Activated CD4-positive, alpha-beta memory T cell treated with anti-CD3 and anti-CD28 coated beads, Interleukin-2, amount 10 ng/mL, durations not matched to agents 7 days and 5 days (primary cell): ENCODE data around the gene ZNF616. TPM values are rescaled to one million over a fixed set of nuclear protein-coding genes. Genes with fewer than 3 reads are reported as not detected.

Experiments
- CTCF ChIA-PET: fragments of 350-600 bp; sonication (Branson Sonifier 250); formaldehyde crosslinking; loops from one replicate; lab custom pipeline; 2021; ENCODE audit warnings: antibody characterized with exemption, inconsistent platforms; lab: Charles Lee
- POLR2A ChIA-PET: fragments of 350-600 bp; sonication (Branson Sonifier 250); formaldehyde crosslinking; loops from one replicate; lab custom pipeline; 2021; ENCODE audit warnings: antibody characterized with exemption; lab: Charles Lee
- DNase-seq: peaks from one replicate; pipeline ENCODE4 v3.0.0-alpha.2; 2020
- H3K27ac Mint-ChIP-seq: one replicate; pipeline ENCODE4 v1.8.0; 2021; ENCODE audit warnings: mild to moderate bottlenecking, mixed read lengths
- H3K27me3 Mint-ChIP-seq: one replicate; pipeline ENCODE4 v1.8.0; 2021; ENCODE audit warnings: mixed read lengths
- H3K36me3 Mint-ChIP-seq: one replicate; pipeline ENCODE4 v1.8.0; 2021; ENCODE audit warnings: low read depth, mixed read lengths
- H3K4me1 Mint-ChIP-seq: one replicate; pipeline ENCODE4 v1.8.0; 2021; ENCODE audit warnings: mixed read lengths
- H3K4me3 Mint-ChIP-seq: one replicate; pipeline ENCODE4 v1.8.0; 2021; ENCODE audit warnings: mild to moderate bottlenecking, mixed read lengths
- H3K9me3 Mint-ChIP-seq: one replicate; pipeline ENCODE4 v1.8.0; 2021; ENCODE audit warnings: mixed read lengths
- total RNA-seq, 2 experiments: library from RNA; stranded (reverse); gene quantifications; one replicate each; pipeline ENCODE4 v1.2.3, GENCODE V29; 2021

Gene ZNF616
- total RNA-seq, result 1 to 10 TPM; 7.9 to 8.5 TPM

GRCh38 chr19:52139252-52140031 lies at the start of gene ZNF616:
ZNF616 (minus strand) TSS chr19:52139938; CDS start chr19:52130512, 9,426 bp downstream.
- H3K4me3 Mint-ChIP-seq, result peak within 1 kb of the TSS; percentile 88
- peaks cover 21% of the 10 kb centered on the region for H3K4me1 Mint-ChIP-seq
- H3K27ac Mint-ChIP-seq, result peak within 1 kb of the TSS; percentile 83
- ChIA-PET CTCF (interaction anchor here (1.5 to 2.0 kb wide), 3 partner anchors 50 to 98 kb away, joined by 4 to 9 read pairs (median 8); partner anchors contain the start of gene PPP2R1A), POLR2A (interaction anchor here (1.3 to 2.5 kb wide), 6 partner anchors 38 to 100 kb away, joined by 3 to 6 read pairs (median 4); partner anchors contain the start of genes PPP2R1A and ZNF432)
- peaks cover 43% of the 10 kb centered on the region for H3K36me3 Mint-ChIP-seq
- peaks cover 38% of the 10 kb centered on the region for H3K9me3 Mint-ChIP-seq
- peak; percentile 97 for DNase-seq
- no peaks in the 10 kb centered on the region for H3K27me3 Mint-ChIP-seq

GRCh38 chr19:52188822-52189734 lies 49.3 kb upstream of the ZNF616 start:
- H3K36me3 Mint-ChIP-seq, result peaks cover 29% of the 10 kb centered on the region
- H3K27ac Mint-ChIP-seq, result peak overlapping the region; percentile 98
- no peaks in the 10 kb centered on the region for H3K27me3 Mint-ChIP-seq
- peak overlapping the region; percentile 97 for H3K4me3 Mint-ChIP-seq
- H3K4me1 Mint-ChIP-seq, result peaks cover 30% of the 10 kb centered on the region
- CTCF ChIA-PET, result interaction anchor here (0.7 to 1.5 kb wide), 8 partner anchors 17 to 809 kb away, joined by 3 to 8 read pairs (median 4); partner anchors contain the start of genes ZNF613, ZNF616 and ZNF836
- DNase-seq, result no peak
- POLR2A ChIA-PET, result interaction anchor here (0.7 to 2.0 kb wide), 16 partner anchors 9 to 449 kb away, joined by 3 to 43 read pairs (median 4); partner anchors contain the start of genes ZNF432, ZNF614, ZNF615 and ZNF616
- peaks cover 8% of the 10 kb centered on the region for H3K9me3 Mint-ChIP-seq

- no peak overlapping the region for H3K27ac Mint-ChIP-seq
- no peak for DNase-seq
- H3K4me3 Mint-ChIP-seq, result no peak overlapping the region
- peaks cover 9% of the 10 kb centered on the region for H3K9me3 Mint-ChIP-seq
- POLR2A ChIA-PET, result interaction anchor here (1.1 kb wide), 1 partner anchor 16 kb away, joined by 3 read pairs; the partner anchor contains the start of gene ZNF836
- peaks cover 14% of the 10 kb centered on the region for H3K36me3 Mint-ChIP-seq
- no peaks in the 10 kb centered on the region for H3K27me3 Mint-ChIP-seq
- peaks cover 22% of the 10 kb centered on the region for H3K4me1 Mint-ChIP-seq
- CTCF ChIA-PET, result no interaction called here
Observed at GRCh38 chr19:52187407-52187806, 47.7 kb upstream of the ZNF616 start.

GRCh38 chr19:52176574-52176973 lies 36.8 kb upstream of the ZNF616 start:
- no peaks in the 10 kb centered on the region for H3K36me3 Mint-ChIP-seq
- H3K9me3 Mint-ChIP-seq, result peaks cover 16% of the 10 kb centered on the region
- no peak overlapping the region for H3K27ac Mint-ChIP-seq
- ChIA-PET POLR2A (no interaction called here), CTCF (no interaction called here)
- H3K4me1 Mint-ChIP-seq, result peaks cover 8% of the 10 kb centered on the region
- H3K27me3 Mint-ChIP-seq, result no peaks in the 10 kb centered on the region
- no peak for DNase-seq
- no peak overlapping the region for H3K4me3 Mint-ChIP-seq

DNA sequence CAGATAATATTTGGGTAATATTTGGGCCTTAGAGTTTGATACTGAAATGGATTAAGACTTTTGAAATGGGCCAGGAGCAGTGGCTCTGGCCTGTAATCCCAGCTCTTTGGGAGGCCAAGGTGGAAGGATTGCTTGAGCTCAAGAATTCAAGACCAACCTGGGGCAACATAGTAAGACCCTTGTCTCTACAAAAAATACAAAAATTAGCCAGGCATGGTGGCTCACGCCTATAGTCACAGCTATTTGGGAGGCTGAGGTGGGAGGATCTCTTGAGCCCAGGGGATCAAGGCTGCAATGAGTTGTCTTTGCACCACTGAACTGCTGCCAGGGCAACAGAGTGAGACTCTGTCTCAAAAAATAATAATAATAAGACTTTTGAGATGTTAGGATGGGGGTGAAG lies 32.6 kb upstream of the ZNF616 start:
- no peak for DNase-seq
- Mint-ChIP-seq H3K9me3 (peaks cover 28% of the 10 kb centered on the region), H3K4me1 (peaks cover 28% of the 10 kb centered on the region), H3K27ac (peak overlapping the region; percentile 34), H3K27me3 (no peaks in the 10 kb centered on the region), H3K36me3 (peaks cover 36% of the 10 kb centered on the region), H3K4me3 (peak overlapping the region; percentile 87)
- ChIA-PET POLR2A (interaction anchor here (1.0 to 4.0 kb wide), 3 partner anchors 17 to 61 kb away, joined by 3 to 43 read pairs (median 3); partner anchors contain the start of gene PPP2R1A), CTCF (interaction anchor here (1.7 kb wide), 1 partner anchor 17 kb away, joined by 6 read pairs; the partner anchor contains the start of gene PPP2R1A)

GRCh38 chr19:52171321-52172169 lies 31.8 kb upstream of the ZNF616 start, which contains the start of gene ZNF836:
ZNF836 (minus strand) TSS chr19:52171621; CDS start chr19:52168072, 3,549 bp downstream.
- ChIA-PET POLR2A (interaction anchor here (0.7 to 4.0 kb wide), 6 partner anchors 15 to 387 kb away, joined by 3 to 43 read pairs (median 3); partner anchors contain the start of gene PPP2R1A), CTCF (interaction anchor here (1.7 kb wide), 1 partner anchor 18 kb away, joined by 6 read pairs; the partner anchor contains the start of gene PPP2R1A)
- H3K36me3 Mint-ChIP-seq, result peaks cover 44% of the 10 kb centered on the region
- H3K27me3 Mint-ChIP-seq, result no peaks in the 10 kb centered on the region
- peak within 1 kb of the TSS; percentile 77 for H3K27ac Mint-ChIP-seq
- H3K4me3 Mint-ChIP-seq, result peak within 1 kb of the TSS; percentile 87
- DNase-seq, result peak; percentile 92
- peaks cover 26% of the 10 kb centered on the region for H3K9me3 Mint-ChIP-seq
- H3K4me1 Mint-ChIP-seq, result peaks cover 28% of the 10 kb centered on the region

GRCh38 chr19:52170863-52171320 lies 31.2 kb upstream of the ZNF616 start:
- H3K36me3 Mint-ChIP-seq, result peaks cover 44% of the 10 kb centered on the region
- DNase-seq, result peak; percentile 20

GRCh38 chr19:52170304-52170703 lies 30.6 kb upstream of the ZNF616 start:
- peaks cover 49% of the 10 kb centered on the region for H3K36me3 Mint-ChIP-seq
- no peak for DNase-seq
- peaks cover 25% of the 10 kb centered on the region for H3K9me3 Mint-ChIP-seq
- ChIA-PET POLR2A (interaction anchor here (1.3 to 4.0 kb wide), 2 partner anchors 17 to 19 kb away, joined by 3 to 43 read pairs; partner anchors contain the start of gene PPP2R1A), CTCF (no interaction called here)
- H3K4me3 Mint-ChIP-seq, result peak overlapping the region; percentile 87
- H3K27ac Mint-ChIP-seq, result peak overlapping the region; percentile 77
- no peaks in the 10 kb centered on the region for H3K27me3 Mint-ChIP-seq
- peaks cover 28% of the 10 kb centered on the region for H3K4me1 Mint-ChIP-seq

More at GRCh38 chr19:52170863-52171320, 31.2 kb upstream of the ZNF616 start:
- peaks cover 26% of the 10 kb centered on the region for H3K9me3 Mint-ChIP-seq
- H3K4me1 Mint-ChIP-seq, result peaks cover 28% of the 10 kb centered on the region
- ChIA-PET POLR2A (interaction anchor here (1.3 to 4.0 kb wide), 2 partner anchors 16 to 18 kb away, joined by 3 to 43 read pairs; partner anchors contain the start of gene PPP2R1A), CTCF (interaction anchor here (1.7 kb wide), 1 partner anchor 19 kb away, joined by 6 read pairs; the partner anchor contains the start of gene PPP2R1A)
- H3K27ac Mint-ChIP-seq, result peak overlapping the region; percentile 77
- no peaks in the 10 kb centered on the region for H3K27me3 Mint-ChIP-seq
- peak overlapping the region; percentile 87 for H3K4me3 Mint-ChIP-seq

GRCh38 chr19:52155596-52156359 lies 16.0 kb upstream of the ZNF616 start:
- Mint-ChIP-seq H3K4me1 (no peaks in the 10 kb centered on the region), H3K27ac (no peak overlapping the region), H3K27me3 (no peaks in the 10 kb centered on the region), H3K4me3 (no peak overlapping the region), H3K36me3 (peaks cover 74% of the 10 kb centered on the region), H3K9me3 (peaks cover 71% of the 10 kb centered on the region)
- ChIA-PET CTCF (no interaction called here), POLR2A (no interaction called here)
- no peak for DNase-seq

DNA sequence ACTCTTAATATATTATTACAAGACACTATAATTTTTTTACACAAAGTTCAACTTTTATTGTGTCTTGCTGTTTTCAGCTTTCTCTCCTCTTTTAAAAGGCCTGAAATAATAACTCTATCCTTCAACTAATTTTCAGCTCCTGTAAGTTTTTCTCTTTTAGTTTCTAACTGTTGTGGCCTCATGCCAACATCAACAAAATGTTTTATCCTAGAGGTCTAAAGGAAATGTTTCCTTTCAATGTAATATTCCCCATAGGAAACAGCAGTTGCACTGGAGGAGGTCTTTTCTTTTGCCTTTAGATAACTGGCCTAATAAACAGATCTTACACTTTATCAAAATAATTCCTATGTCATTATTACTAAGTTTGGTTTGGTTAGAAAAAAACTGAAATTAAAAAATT lies 8.5 kb upstream of the ZNF616 start:
- peaks cover 47% of the 10 kb centered on the region for H3K9me3 Mint-ChIP-seq
- no peak for DNase-seq
- no peaks in the 10 kb centered on the region for H3K27me3 Mint-ChIP-seq
- no peak overlapping the region for H3K27ac Mint-ChIP-seq
- no peak overlapping the region for H3K4me3 Mint-ChIP-seq
- H3K36me3 Mint-ChIP-seq, result peaks cover 13% of the 10 kb centered on the region
- no peaks in the 10 kb centered on the region for H3K4me1 Mint-ChIP-seq
- CTCF ChIA-PET, result no interaction called here
- POLR2A ChIA-PET, result no interaction called here
